ENCODE data around the gene ABCA8. TPM values are rescaled to one million over a fixed set of nuclear protein-coding genes. Genes with fewer than 3 reads are reported as not detected.
"Not testable (repeated sequence)": the region's sequence is repeated elsewhere in the genome, so short reads cannot be mapped to it uniquely, and the experiment has no call there.

The ABCA8 gene
- total RNA-seq, 1 donor from 2014 or later: 4.5 TPM

DNA sequence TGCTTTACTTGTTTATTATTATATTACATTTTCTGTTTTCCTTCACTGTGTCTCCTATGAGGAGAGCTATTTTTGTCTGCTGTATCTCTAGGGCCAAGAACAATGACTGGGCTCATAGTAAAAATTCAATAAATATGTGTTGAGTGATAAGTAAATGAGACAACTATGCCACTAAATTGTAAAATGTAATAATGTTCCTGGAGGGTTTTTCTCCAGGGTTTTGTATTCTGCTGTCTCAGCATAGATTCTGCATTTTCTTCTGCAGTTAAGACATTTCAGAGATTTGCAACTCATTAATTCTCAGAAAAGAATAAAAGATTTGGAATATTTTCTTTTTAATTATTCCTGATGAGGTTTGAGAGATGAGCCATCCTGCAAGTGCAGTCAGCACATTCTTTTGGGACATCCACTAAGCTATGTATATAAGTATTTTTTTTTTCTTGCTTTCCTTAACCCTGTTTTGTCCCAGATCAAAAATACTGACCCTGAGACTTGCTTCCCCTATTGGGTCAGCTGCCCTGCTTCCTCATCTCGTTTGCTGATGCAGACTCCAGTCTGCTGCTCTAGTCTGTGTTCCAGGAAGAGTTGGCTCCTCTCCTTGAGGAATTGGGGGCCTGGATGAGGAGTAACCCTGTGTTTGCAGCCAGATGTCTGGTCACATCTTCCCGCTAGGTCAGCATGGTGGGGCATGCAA lies 122.9 kb downstream of the ABCA8 start:
- DNase-seq (ENCODE audit: low spot score in 2 of 2): no peak
- no peak for FAIRE-seq

DNA sequence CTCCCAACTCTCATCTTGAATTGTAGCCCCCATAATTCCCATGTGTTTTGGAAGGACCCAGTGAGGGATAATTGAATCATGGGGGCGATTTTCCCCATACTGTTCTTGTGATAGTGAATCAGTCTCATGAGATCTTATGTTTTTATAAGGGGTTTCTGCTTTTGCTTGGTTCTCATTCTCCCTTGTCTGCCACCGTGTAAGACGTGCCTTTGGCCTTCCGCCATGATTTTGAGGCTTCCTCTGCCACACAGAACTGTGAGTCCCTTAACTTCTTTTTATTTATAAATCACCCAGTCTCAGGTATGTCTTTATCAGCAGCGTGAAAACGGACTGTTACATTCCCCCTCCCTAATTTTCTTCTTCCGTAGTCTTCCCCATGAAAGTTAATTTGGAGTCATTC lies 124.0 kb downstream of the ABCA8 start:
- FAIRE-seq (no peak), DNase-seq (ENCODE audit: low spot score in 2 of 2) (no peak)

DNA sequence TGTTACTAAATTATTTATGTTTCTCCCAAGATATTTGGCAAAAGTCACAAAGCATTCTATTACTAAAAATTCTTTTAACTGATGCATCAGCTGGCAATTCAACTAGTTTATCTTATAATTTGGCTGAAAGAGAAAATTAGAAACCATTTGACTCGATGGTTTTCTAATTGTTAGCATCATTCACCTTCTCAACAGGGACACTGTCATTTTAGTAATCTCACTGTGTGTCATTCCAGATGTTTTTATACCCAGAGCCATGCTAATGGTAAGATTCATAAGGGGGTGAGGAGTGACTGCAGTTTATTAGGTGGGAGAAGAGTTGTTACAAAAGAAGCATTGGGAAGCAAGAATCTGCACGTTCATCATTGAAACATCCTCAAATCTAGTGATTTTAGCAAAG lies 124.9 kb downstream of the ABCA8 start:
- FAIRE-seq (no peak), DNase-seq (ENCODE audit: low spot score in 2 of 2) (no peak)

DNA sequence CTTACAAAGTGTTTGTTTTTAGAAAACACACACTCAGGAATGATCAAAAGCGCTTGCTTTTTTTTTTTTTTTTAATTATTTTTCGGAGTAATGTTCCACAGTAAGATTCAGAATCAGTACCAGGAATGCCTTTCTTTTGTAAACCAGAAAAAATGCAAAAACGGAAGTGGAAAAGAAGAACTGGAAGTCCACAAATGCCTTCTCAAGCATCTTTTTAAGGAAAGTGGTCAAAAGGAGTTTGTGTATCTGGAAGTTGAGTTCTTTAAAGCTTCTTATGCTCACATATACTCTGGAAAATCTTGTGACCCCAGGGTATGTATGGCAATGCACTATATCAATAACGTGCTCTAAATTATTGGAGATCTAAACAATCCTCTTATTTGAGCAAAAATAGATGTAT lies 126.0 kb downstream of the ABCA8 start:
- DNase-seq (ENCODE audit: low spot score in 2 of 2) (no peak), FAIRE-seq (no peak)

DNA sequence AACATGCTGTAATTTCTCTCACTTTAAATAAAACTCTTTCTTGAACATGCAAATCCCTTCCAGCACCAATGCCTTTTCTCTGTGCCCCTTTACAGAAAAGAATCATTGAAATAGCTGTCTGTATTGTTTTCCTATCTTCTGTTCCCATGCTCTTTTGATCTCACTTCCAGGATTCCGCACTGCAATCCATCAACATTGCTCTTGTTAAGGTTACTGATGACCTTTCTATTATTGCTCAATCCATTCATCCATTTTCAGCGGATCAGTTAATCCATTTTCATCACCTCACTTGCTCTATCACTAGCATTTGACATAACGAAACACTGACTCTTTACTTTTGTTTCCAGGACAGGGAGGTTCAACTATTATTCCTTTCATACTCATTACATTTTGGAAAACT lies 130.5 kb downstream of the ABCA8 start:
- no peak for FAIRE-seq
- DNase-seq (ENCODE audit: low spot score in 2 of 2): no peak

DNA sequence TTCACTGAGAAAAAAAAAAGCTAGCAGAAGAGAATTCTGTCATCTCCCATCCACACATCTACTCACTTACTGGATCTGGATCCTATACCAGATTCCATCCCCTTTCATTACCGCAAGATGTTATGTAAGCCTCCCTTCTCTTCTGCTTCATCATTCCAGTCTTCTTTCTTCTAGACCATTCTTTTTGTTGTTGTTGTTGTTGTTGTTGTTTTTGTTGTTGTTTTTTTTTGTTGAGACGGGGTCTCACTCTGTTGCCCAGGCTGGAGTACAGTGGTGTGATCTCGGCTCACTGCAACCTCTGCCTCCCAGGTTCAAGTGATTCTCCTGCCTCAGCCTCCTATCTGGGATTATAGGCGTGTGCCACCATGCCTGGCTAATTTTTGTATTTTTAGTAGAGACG lies 131.0 kb downstream of the ABCA8 start:
- not testable (repeated sequence) for DNase-seq (ENCODE audit: low spot score in 2 of 2); FAIRE-seq

DNA sequence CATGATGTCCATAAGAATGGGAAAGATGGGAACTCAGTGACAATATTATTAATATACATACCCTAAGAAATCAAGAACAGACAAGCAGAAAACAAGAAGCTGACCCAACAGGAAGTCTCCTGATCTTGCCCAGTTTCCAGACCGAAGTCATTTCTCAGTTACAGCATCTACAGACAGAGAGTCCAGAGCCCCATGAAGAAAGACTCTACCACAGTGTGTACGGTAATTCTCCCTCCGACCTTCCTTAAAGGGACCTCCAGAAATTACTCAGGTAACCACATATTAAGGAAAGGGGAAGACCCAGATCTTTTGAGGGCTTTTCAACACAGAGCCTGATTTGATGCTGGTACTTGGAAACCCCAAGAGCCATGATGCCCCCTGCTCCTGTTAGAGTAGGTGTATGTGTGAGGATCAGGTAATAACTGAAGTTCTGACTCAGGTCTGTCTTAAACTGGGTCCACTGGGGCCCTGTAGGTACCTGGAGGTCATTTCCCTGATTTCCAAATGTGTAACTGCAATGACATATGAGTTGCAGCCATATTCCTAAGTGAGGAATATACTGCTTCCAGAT lies 132.4 kb downstream of the ABCA8 start:
- FAIRE-seq: no peak
- DNase-seq (ENCODE audit: low spot score in 2 of 2): no peak

DNA sequence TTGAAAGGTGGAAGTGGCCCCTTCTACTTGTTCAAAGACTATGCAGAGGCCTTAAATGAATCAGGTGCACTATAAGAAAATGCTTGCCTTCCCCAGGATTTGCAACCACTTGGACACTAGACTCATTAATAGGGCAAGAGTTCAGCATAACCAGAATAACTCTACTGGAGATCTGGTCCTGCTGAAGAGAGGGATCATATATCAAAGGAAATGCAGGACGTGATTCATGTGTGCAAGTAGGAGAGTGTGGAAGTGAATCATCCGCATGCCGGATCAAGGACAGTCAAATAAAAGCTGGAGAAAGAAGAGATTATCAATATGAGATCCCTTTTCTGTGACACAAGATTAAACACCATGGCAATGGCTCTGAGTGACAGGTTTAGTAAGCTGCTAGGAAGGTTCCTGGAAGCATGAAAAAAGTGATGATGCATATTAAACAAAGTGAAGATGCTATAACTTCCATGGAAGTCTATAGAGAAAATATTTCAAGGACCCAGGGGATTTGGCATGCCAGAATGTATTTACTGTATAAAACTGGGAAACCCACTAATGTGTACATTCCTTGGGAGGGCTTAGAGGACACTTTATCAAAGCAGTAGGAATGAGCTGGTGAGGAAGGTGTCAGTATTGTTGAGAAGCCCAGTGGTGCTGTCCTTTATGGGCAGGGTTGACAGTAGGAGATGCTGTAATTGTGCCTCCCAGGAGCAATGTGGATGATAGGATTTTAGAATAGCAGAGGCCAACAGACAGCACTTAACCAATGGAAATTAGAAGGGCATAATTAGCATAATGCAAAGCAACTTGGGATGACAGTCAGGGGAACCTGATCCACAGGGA lies 133.1 kb downstream of the ABCA8 start:
- no peak for FAIRE-seq
- no peak for DNase-seq (ENCODE audit: low spot score in 2 of 2)

DNA sequence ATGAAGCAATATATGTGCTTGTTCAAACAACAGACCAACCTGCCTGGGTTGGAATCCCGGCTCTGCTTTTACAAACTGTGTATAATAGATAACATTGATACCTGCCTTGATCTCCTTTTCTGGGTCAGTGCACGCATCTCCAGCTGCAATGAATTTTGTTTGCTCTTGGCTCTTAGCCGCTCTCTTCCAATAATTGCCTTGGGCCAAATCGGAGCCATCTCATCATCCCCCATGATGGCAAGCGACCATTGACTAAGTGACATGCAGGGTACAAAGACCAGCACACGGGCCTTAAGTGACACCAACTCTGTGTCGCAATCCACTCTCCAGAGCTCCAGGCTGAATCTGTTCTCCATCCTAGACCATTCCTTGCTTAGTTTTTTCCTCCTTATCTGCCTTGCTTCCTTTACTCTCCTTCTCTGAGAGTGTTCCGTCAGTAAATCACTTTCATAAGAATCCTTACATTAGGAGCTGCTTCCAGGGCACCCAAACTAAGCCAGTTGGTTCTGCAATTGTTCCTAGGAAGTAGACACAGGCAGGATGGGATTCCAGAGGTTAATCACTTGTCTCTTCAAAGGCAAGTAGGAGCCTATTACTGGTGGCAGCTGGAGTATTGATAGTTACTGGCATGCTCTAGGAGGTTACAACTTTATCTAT lies 134.2 kb downstream of the ABCA8 start:
- FAIRE-seq (no peak), DNase-seq (ENCODE audit: low spot score in 2 of 2) (no peak)

DNA sequence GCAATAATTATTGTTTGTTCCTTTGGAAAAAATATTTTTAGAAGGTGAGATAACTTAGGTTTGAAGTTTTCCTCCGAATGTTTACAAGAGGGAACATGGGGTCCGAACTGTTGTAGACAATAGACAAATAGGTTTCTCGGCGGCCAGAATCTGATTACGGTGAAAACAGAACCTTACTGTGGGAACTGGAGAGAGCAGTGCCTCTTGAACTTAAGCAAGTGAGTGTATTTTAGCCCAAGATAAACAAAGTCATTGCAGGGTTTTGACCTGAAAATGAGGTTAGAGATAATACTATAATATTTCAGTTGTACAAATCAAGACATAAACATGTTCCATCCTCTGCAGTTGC lies 134.7 kb downstream of the ABCA8 start:
- FAIRE-seq: no peak
- DNase-seq (ENCODE audit: low spot score in 2 of 2): no peak

DNA sequence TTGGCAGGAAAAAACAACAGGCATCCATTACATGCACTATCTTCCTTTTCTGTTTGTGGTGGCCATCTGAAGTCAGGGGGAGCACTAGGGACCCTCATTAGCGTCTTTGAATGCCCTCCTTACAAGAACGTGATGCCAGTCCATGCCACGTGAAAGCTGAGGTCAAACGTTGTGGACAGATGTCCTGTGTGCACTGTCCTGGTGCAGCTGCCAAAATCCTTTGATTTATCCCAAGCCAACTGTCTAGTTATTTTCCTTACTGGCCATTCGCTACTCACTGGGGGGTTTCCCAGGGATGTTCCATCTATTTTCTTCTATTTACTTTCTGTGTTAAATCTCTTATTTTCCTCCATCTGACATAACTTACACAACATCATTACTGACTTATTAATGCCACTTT lies 135.7 kb downstream of the ABCA8 start:
- DNase-seq (ENCODE audit: low spot score in 2 of 2) (no peak), FAIRE-seq (no peak)

Other genes starting within 250 kb of the ABCA8 start
- 5.7 TPM for gene ABCA9, start 105.5 kb upstream of the ABCA8 start, total RNA-seq
- 3.7 TPM for gene ABCA6, start 186.5 kb upstream of the ABCA8 start, total RNA-seq